ENCODE data around the gene MFAP1. TPM values are rescaled to one million over a fixed set of nuclear protein-coding genes. Genes with fewer than 3 reads are reported as not detected.

The MFAP1 gene
- total RNA-seq, 1 donor from 2014 or later, result 13.5 TPM

DNA sequence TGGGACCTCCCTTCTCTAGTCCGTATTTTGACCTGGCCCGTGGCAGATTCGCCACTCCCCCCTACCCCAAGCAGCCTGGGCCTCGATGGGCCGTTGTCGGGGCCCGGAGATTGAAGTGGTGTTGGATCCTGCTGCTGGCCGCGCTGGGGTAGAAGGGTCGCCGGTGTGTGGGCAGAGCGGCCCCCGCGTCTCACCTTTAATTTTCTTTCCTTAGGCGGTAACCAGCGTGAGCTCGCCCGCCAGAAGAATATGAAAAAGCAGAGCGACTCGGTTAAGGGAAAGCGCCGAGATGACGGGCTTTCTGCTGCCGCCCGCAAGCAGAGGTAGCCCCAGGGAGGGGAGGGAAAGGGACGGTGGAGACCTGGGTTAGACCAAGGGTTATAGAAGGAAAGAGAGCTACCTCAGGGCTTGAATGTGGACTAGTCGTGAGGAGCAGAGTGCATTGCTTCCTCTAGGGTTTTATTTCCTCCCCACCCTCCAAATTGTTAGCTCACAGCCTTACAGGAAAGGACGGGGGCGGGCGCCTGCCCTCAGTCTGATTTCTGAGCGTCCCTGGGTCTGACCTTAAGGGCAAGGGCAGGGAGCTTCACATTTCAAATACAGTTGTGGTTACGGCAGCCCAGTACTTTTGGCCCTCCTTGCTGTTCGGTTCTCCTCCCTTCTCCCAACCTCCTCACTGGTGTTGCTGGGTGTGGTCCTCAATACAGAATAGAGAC lies 31.6 kb downstream of the MFAP1 start:
- intact Hi-C loops (cut with DNase I), result loop anchor here (2.0 kb wide), 1 partner anchor 16 kb away; the partner anchor contains the start of gene ELL3
- Histone ChIP-seq H3K27me3 (no peaks in the 10 kb centered on the region), H3K4me1 (peaks cover 40% of the 10 kb centered on the region), H3K4me3 (peak overlapping the region; percentile 82 to 91), H3K36me3 (peaks cover 0 to 26% of the 10 kb centered on the region in 2 donors), H3K9me3 (no peaks in the 10 kb centered on the region), H3K27ac (peak overlapping the region; percentile 99)
- TF ChIP-seq POLR2A (IDR thresholded peaks at IDR 0.05), result no peak
- TF ChIP-seq, protein P1, sequence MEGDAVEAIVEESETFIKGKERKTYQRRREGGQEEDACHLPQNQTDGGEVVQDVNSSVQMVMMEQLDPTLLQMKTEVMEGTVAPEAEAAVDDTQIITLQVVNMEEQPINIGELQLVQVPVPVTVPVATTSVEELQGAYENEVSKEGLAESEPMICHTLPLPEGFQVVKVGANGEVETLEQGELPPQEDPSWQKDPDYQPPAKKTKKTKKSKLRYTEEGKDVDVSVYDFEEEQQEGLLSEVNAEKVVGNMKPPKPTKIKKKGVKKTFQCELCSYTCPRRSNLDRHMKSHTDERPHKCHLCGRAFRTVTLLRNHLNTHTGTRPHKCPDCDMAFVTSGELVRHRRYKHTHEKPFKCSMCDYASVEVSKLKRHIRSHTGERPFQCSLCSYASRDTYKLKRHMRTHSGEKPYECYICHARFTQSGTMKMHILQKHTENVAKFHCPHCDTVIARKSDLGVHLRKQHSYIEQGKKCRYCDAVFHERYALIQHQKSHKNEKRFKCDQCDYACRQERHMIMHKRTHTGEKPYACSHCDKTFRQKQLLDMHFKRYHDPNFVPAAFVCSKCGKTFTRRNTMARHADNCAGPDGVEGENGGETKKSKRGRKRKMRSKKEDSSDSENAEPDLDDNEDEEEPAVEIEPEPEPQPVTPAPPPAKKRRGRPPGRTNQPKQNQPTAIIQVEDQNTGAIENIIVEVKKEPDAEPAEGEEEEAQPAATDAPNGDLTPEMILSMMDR (IDR thresholded peaks at IDR 0.05), result no peak
- TF ChIP-seq POLR2AphosphoS5 (IDR thresholded peaks at IDR 0.05; ENCODE audit: insufficient read depth in 1 of 2, low read depth in 1 of 2), result no peak
- DNase-seq (ENCODE audit: extremely low spot score in 2 of 2), result no peak

DNA sequence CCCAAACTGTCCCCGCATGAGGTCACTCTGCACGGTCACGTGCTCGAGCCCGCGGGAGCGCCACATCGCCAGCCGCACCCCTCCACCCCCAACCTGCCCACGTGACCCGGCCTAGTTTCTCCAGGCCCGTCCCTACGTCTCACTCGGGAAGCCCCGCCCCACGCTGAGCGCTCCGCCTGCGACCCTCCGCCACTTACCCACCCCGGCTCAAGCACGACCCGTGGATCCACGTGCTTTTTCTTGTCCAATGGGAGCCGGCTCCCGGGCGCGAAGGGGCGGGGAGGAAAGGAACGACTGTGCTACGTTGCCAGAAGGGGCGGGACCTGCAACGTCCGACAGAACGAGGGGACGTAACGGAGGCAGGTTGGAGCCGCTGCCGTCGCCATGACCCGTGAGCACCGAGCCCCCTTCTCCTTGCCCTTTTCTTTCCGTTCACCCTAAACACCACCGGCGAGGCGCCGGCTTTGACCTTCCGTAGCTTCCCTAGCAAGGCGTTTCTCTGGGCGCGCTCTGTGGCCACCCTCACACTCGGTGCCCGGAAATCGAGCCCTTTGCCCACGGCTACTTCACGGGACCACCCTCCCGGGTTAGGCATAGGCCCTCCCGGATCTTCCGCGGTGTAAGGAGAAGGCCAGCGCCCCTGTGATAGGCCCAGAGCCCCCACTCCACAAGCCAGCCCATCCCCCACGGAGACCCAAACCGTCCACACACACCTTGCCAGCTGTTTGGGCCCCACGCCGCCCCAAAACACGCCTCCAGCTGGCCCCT lies 32.3 kb downstream of the MFAP1 start, which contains the start of gene SERF2:
Gene SERF2, plus strand, starts transcription at position 328 of the 768 bp plus-strand sequence. Its CDS starts 57 bp downstream, at position 385.
- DNase-seq (ENCODE audit: extremely low spot score in 2 of 2), result peak; percentile 100
- intact Hi-C loops (cut with DNase I), result loop anchor here (2.0 kb wide), 1 partner anchor 15 kb away; the partner anchor contains the start of gene ELL3
- H3K36me3 ChIP-seq, result peaks cover 0 to 23% of the 10 kb centered on the region in 2 donors
- H3K9me3 ChIP-seq, result no peaks in the 10 kb centered on the region
- peak within 1 kb of the TSS; percentile 82 to 91 for H3K4me3 ChIP-seq
- TF ChIP-seq, protein P1 (IDR thresholded peaks at IDR 0.05), result no peak
- TF ChIP-seq POLR2AphosphoS5 (IDR thresholded peaks at IDR 0.05; ENCODE audit: insufficient read depth in 1 of 2, low read depth in 1 of 2) (peak; percentile 94 to 100), POLR2A (IDR thresholded peaks at IDR 0.05) (peak; percentile 89 to 99)
- no peaks in the 10 kb centered on the region for H3K27me3 ChIP-seq
- H3K4me1 ChIP-seq, result peaks cover 34% of the 10 kb centered on the region
- H3K27ac ChIP-seq, result peak within 1 kb of the TSS; percentile 99

DNA sequence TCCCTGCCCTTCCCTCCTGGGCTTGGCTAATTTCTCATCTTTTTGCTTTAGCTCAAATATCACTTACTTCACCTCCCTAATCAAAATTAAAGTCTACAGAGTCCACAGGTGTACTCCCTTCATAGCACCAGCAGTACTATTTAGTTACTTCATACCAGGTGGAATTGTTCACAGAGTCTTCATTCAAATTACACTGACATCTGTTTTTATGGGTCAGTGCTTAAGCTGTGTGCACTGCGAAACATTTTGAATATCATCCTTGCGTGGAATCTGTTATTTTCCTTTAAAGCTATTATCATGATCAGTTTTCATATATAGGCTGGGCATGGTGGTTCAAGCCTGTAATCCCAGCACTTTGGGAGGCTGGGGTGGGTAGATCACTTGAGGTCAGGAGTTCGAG lies 35.1 kb downstream of the MFAP1 start:
- no peak for TF ChIP-seq POLR2AphosphoS5 (IDR thresholded peaks at IDR 0.05; ENCODE audit: insufficient read depth in 1 of 2, low read depth in 1 of 2)
- TF ChIP-seq, protein P1 (IDR thresholded peaks at IDR 0.05), result no peak
- TF ChIP-seq POLR2A (IDR thresholded peaks at IDR 0.05), result no peak
- H3K4me1 ChIP-seq, result peaks cover 16% of the 10 kb centered on the region

DNA sequence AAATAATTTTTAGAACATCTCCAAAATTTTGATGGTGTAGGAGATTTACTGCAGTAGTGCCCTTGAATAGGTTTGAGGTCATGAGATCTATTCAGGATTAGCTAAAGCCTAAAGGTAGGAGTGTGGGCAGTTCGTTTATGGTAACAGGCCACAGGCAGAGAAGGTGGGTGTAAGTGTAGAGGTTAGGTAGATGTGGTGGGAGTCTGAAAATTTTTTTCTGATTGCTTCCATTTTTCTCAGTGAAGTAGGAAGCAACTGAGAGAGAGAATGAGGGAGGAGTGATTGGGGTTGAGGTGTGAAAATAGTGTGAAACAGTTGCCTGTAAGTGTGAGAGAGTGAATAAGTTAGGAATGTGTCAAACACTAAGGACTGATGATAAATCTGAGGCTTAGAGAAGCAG lies 45.5 kb downstream of the MFAP1 start:
- Histone ChIP-seq H3K9me3 (no peaks in the 10 kb centered on the region), H3K4me1 (peaks cover 22% of the 10 kb centered on the region), H3K27ac (no peak overlapping the region), H3K36me3 (peaks cover 0 to under 1% of the 10 kb centered on the region in 2 donors), H3K27me3 (no peaks in the 10 kb centered on the region), H3K4me3 (no peak overlapping the region)
- DNase-seq (ENCODE audit: extremely low spot score in 2 of 2), result no peak
- intact Hi-C loops (cut with DNase I), result no loop called here
- no peak for TF ChIP-seq POLR2A (IDR thresholded peaks at IDR 0.05)
- no peak for TF ChIP-seq POLR2AphosphoS5 (IDR thresholded peaks at IDR 0.05; ENCODE audit: insufficient read depth in 1 of 2, low read depth in 1 of 2)
- TF ChIP-seq, protein P1 (IDR thresholded peaks at IDR 0.05), result no peak

More for the DNA sequence above, 35.1 kb downstream of the MFAP1 start:
- Histone ChIP-seq H3K27ac (no peak overlapping the region), H3K9me3 (no peaks in the 10 kb centered on the region), H3K4me3 (no peak overlapping the region), H3K27me3 (no peaks in the 10 kb centered on the region), H3K36me3 (peaks cover 0 to 9% of the 10 kb centered on the region in 2 donors)
- intact Hi-C loops (cut with DNase I), result no loop called here
- no peak for DNase-seq (ENCODE audit: extremely low spot score in 2 of 2)

Measured in vagina (tissue), 2 donors.